H1 (cell line): ENCODE data around the gene KRIT1. TPM values are rescaled to one million over a fixed set of nuclear protein-coding genes. Genes with fewer than 3 reads are reported as not detected.

Experiments
- EGR1 ChIP-seq: IDR thresholded peaks from 2 replicates; pipeline ENCODE4 v1.6.1; 2011; ENCODE audit warnings: low read depth, low read length, borderline replicate concordance
- RBBP5 ChIP-seq: IDR thresholded peaks from 2 replicates; pipeline ENCODE4 v1.7.1; 2012; ENCODE audit warnings: low read depth, mild to moderate bottlenecking, inconsistent platforms, low read length, moderate library complexity, borderline replicate concordance
- SIX5 ChIP-seq: IDR thresholded peaks from 2 replicates; pipeline ENCODE4 v1.6.1; 2011; ENCODE audit warnings: mild to moderate bottlenecking, low read depth, low read length
- polyA plus RNA-seq, 7 experiments: library from polyadenylated mRNA; depleted of rRNA in 3 of 7; stranded (reverse) in 5 of 7; unstranded in 2 of 7; fragments of >200 nt in 5 of 7; fragments of 200-250 nt in 2 of 7; gene quantifications; 1 replicate in 5 of 7; 2 replicates in 1 of 7; 4 replicates in 1 of 7; pipeline versions ENCODE4 v1.2.1 to v1.2.3, GENCODE V29; 2011 to 2013; ENCODE audit warnings: missing spikeins in 2 of 7, mixed read lengths in 2 of 7
- total RNA-seq: library from RNA; stranded (reverse); fragmentation: NEBNext Ultra II Directional; extraction: Animal tissue kit (Norgen Biotek cat#: 25700); gene quantifications from 2 replicates; pipeline ENCODE4 v1.2.1, GENCODE V29; 2021

The KRIT1 gene
- total and polyA plus RNA-seq, 2 of the 8 experiments (the other 6 are each of a cell fraction or from before 2014, with no cell fraction given) = 14.3 to 28.8 TPM

DNA sequence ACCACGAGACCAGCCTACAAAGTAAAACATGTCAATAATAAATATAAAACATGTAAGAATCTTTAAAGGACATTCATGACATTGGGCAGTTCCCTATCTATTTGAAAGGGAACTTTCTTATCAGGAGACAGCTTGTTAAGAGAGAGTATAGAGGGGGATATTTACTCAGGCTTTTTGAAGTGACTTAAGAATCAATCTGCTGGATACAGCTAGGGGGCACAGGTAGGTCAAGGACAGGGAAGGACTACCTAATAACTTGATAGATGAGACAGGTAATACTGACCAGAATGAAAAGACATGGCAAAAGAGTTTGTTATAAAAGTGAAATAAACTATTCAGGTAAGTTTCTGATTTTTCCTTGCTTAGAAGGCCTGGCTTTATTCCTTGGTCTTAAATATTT is 44.9 kb downstream of the KRIT1 start (continued):
- no peak for TF ChIP-seq EGR1
- no peak for TF ChIP-seq RBBP5
- TF ChIP-seq SIX5 = no peak
